Ovary (tissue), 9 donors: Measurements from ENCODE around the gene DCTN3. TPM values are rescaled to one million over a fixed set of nuclear protein-coding genes. Genes with fewer than 3 reads are reported as not detected.

ENCODE experiments used
- DNase-seq, 5 donors: peaks; one replicate each; pipeline ENCODE4 v3.0.0-alpha.2; 2019 to 2020
- H3K27ac ChIP-seq, 2 donors: fragments of 200-600 bp; one replicate each; pipeline versions ENCODE4 v1.5.1 to v1.8.0; 2019 to 2022
- H3K27me3 ChIP-seq: fragments of 200-600 bp; one replicate; pipeline ENCODE4 v1.8.0; 2022
- H3K36me3 ChIP-seq: fragments of 200-600 bp; sonication (generic); one replicate; pipeline ENCODE4 v1.5.1; 2019
- H3K4me1 ChIP-seq: one replicate; pipeline ENCODE4 v1.8.1; 2013; ENCODE audit warnings: mild to moderate bottlenecking, moderate library complexity; ENCODE audit not compliant: insufficient read depth
- H3K4me3 ChIP-seq: fragments of 200-600 bp; sonication (generic); one replicate; pipeline ENCODE4 v1.5.1; 2017
- H3K9me3 ChIP-seq, 2 donors: fragments of 200-600 bp in 1 of 2; sonication (generic) in 1 of 2; one replicate each; pipeline versions ENCODE4 v1.5.1 to v1.8.1; 2013 to 2019; ENCODE audit warnings: mild to moderate bottlenecking in 1 of 2, moderate library complexity in 1 of 2
- CTCF ChIP-seq, 3 donors: fragments of 450-650 bp in 2 of 3; fragments of 200-600 bp in 1 of 3; IDR thresholded peaks; one replicate each; pipeline versions ENCODE4 v1.5.1 to v1.8.0; 2016 to 2022; ENCODE audit warnings: antibody characterized with exemption in 3 of 3, mild to moderate bottlenecking in 1 of 3
- EP300 ChIP-seq: sonication (generic); formaldehyde crosslinking; IDR thresholded peaks from one replicate; pipeline ENCODE4 v1.6.1; 2017; ENCODE audit warnings: antibody characterized with exemption
- POLR2A ChIP-seq: fragments of 450-650 bp; IDR thresholded peaks from one replicate; pipeline ENCODE4 v1.6.1; 2017; ENCODE audit warnings: antibody characterized with exemption, mild to moderate bottlenecking, moderate library complexity
- WGBS, 3 donors: extraction: QIAGEN DNeasy Blood & Tissue Kit in 1 of 3; methylation state at CpG; one replicate each; pipeline versions ENCODE4 v1.1.5 to v1.1.7; 2013 to 2017; 5-methylcytosine and 5-hydroxymethylcytosine counted together
- intact Hi-C, 4 donors: fragments of 100-400 bp; cut with DNase I; formaldehyde crosslinking; loops; one replicate each; pipeline versions ENCODE4 v1.11.0 to v1.15.1; 2022 to 2023
- polyA plus RNA-seq, 2 donors: library from polyadenylated mRNA; stranded (reverse); fragments of 200-250 nt in 1 of 2; fragments of 350-450 nt in 1 of 2; fragmentation: Illumina TruSeq in 1 of 2; extraction: RNeasy Lipid Tissue Mini Kit (QIAGEN cat#74804) in 1 of 2; gene quantifications; one replicate each; pipeline ENCODE4 v1.2.3, GENCODE V29; 2013 to 2014
- total RNA-seq, 7 donors: library from RNA; depleted of rRNA in 2 of 7; stranded (reverse); fragments of >200 nt in 2 of 7; fragmentation: NEBNext Ultra II Directional in 3 of 7; extraction: Animal tissue kit (Norgen Biotek cat#: 25700) in 3 of 7; gene quantifications; one replicate each; pipeline versions ENCODE4 v1.1.0 to v1.2.4, GENCODE V29; 2016 to 2023
- donor health status: DM: no; HTN: no; CAD: no; lungs with moderate emphysema.
- donor health status: DM: no; HTN: no; CAD: no.
- donor health status: Bipolar disorder and iron deficiency.
- donor health status: DM: yes; HTN: yes; CAD: no.
- donor health status: DM: no; HTN: no; CAD: no.
- donor health status: DM: yes; HTN: yes; CAD: no.

The DCTN3 gene
- total and polyA plus RNA-seq, 9 donors, result 56.4 to 106 (median 95.3) TPM

DNA sequence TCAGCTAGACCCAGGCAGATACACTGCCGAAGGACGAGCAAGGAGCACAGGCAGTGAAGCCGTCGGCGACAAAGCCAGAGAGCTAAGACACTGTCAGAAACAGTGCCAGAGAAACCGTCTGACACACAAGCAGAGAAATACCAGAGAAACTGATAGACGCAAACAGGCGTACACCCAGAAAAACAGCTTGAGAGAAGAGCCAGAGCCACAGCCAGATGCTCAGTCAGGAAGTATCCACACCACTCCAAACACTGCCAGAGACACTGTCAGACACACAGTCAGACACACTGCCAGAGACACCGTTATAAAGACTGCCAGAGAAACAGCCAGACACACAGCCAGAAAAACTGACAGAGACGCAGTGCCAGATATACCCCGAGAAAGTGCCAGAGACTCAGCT is 49.9 kb downstream of the DCTN3 start:
- no peak for DNase-seq
- H3K27ac ChIP-seq, result no peak overlapping the region
- 44 to 49% (median 48%) methylated on average over 11 of the region's 11 CpGs for WGBS, 3 donors
- intact Hi-C loops, result no loop called here
- TF ChIP-seq EP300, result no peak
- TF ChIP-seq CTCF (IDR thresholded peaks at IDR 0.05), result no peak
- no peak for TF ChIP-seq POLR2A
- no peaks in the 10 kb centered on the region for H3K27me3 ChIP-seq
- no peaks in the 10 kb centered on the region for H3K4me1 ChIP-seq
- H3K36me3 ChIP-seq, result no peaks in the 10 kb centered on the region
- H3K4me3 ChIP-seq, result no peak overlapping the region
- no peaks in the 10 kb centered on the region for H3K9me3 ChIP-seq

DNA sequence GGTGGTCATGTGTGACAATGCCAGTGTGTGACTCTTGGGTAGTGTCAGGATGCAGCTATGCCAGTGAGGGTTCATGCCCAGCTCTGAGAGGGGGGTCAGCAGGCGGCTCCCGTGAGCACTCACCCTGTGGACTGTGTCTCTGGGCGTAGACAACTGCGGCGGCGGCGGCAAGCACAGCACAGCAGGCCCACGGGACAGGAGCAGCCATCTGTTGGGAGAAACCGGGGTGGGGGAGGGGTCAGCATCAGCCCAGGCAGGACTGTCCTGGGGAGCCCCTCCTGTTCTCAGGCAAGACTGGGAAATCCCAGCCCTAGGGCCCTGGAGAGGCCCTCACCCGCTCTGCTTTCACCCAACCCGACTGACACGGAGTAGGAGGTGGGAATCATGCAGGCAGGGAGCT is 51.5 kb downstream of the DCTN3 start:
- WGBS, 3 donors, result 80 to 89% (median 86%) methylated on average over 10 to 12 of the region's 12 CpGs
- H3K4me3 ChIP-seq, result no peak overlapping the region
- no peaks in the 10 kb centered on the region for H3K27me3 ChIP-seq
- no peaks in the 10 kb centered on the region for H3K4me1 ChIP-seq
- H3K36me3 ChIP-seq, result no peaks in the 10 kb centered on the region
- intact Hi-C loops, result no loop called here
- no peak for DNase-seq
- TF ChIP-seq CTCF (IDR thresholded peaks at IDR 0.05) (no peak), EP300 (no peak), POLR2A (no peak)
- H3K27ac ChIP-seq, result no peak overlapping the region
- no peaks in the 10 kb centered on the region for H3K9me3 ChIP-seq

GRCh38 chr9:34568133-34568532 is 52.2 kb downstream of the DCTN3 start:
- Histone ChIP-seq H3K4me1 (no peaks in the 10 kb centered on the region), H3K27ac (no peak overlapping the region), H3K9me3 (no peaks in the 10 kb centered on the region), H3K4me3 (no peak overlapping the region), H3K27me3 (no peaks in the 10 kb centered on the region), H3K36me3 (no peaks in the 10 kb centered on the region)
- no peak for TF ChIP-seq CTCF (IDR thresholded peaks at IDR 0.05)
- no peak for TF ChIP-seq POLR2A
- TF ChIP-seq EP300, result no peak
- WGBS, 3 donors, result 79 to 91% (median 79%) methylated on average over 7 of the region's 7 CpGs
- no peak for DNase-seq
- intact Hi-C loops, result no loop called here

DNA sequence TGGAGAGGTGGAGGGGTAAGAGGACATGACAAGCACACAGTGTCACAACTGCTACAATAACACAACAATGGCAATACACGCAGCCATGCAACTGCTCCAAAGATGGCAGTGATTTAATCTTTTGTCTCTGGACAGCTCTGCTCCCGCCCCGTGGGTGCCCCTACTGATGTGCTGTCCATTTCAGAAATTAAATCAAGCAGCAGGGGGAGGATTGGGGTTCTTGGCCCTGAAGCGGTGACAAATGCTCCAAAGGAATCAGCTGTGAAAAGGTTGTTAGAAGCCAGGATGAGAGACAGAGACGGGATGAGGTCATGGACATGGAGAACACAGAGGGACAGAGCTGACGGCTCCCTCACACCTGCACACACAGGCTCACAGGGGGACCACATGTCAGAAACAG is 53.3 kb downstream of the DCTN3 start:
- Histone ChIP-seq H3K9me3 (no peaks in the 10 kb centered on the region), H3K4me3 (no peak overlapping the region), H3K27me3 (no peaks in the 10 kb centered on the region), H3K4me1 (peaks cover under 1% of the 10 kb centered on the region), H3K36me3 (no peaks in the 10 kb centered on the region), H3K27ac (no peak overlapping the region)
- TF ChIP-seq EP300, result no peak
- TF ChIP-seq POLR2A, result no peak
- TF ChIP-seq CTCF (IDR thresholded peaks at IDR 0.05), result no peak
- DNase-seq, result no peak
- intact Hi-C loops, result no loop called here
- WGBS, 3 donors, result 80 to 86% (median 81%) methylated on average over 6 of the region's 6 CpGs

- TF ChIP-seq CTCF (IDR thresholded peaks at IDR 0.05) (no peak), EP300 (no peak), POLR2A (no peak)
- no peaks in the 10 kb centered on the region for H3K27me3 ChIP-seq
- peaks cover 2% of the 10 kb centered on the region for H3K4me1 ChIP-seq
- H3K36me3 ChIP-seq, result no peaks in the 10 kb centered on the region
- no peak for DNase-seq
- no peak overlapping the region for H3K4me3 ChIP-seq
- no peak overlapping the region for H3K27ac ChIP-seq
- no peaks in the 10 kb centered on the region for H3K9me3 ChIP-seq
- intact Hi-C loops, result no loop called here
- 44 to 65% (median 63%) methylated on average over 6 to 8 of the region's 8 CpGs for WGBS, 3 donors
Measured at GRCh38 chr9:34566322-34566721, 54.0 kb downstream of the DCTN3 start.
